Uterus (tissue), 4 donors: ENCODE results near the gene POLR1E. TPM values are rescaled to one million over a fixed set of nuclear protein-coding genes. Genes with fewer than 3 reads are reported as not detected.

Experiments used
- DNase-seq, 2 donors: peaks; one replicate each; pipeline ENCODE4 v3.0.0-alpha.2; 2019 to 2020
- H3K27ac ChIP-seq, 2 donors: fragments of 200-600 bp; sonication (generic); 1 replicate in 1 of 2; 2 replicates in 1 of 2; pipeline ENCODE4 v1.5.1; 2016 to 2018
- H3K27me3 ChIP-seq, 2 donors: fragments of 200-600 bp; sonication (generic); one replicate each; pipeline ENCODE4 v1.5.1; 2018 to 2019; ENCODE audit warnings: control low read depth in 1 of 2
- H3K36me3 ChIP-seq, 2 donors: fragments of 200-600 bp; sonication (generic); one replicate each; pipeline ENCODE4 v1.5.1; 2019; ENCODE audit warnings: control low read depth in 1 of 2
- H3K4me1 ChIP-seq, 2 donors: fragments of 200-600 bp; sonication (generic); one replicate each; pipeline ENCODE4 v1.5.1; 2018 to 2019; ENCODE audit warnings: control low read depth in 1 of 2
- H3K4me3 ChIP-seq, 2 donors: fragments of 200-600 bp; sonication (generic); 1 replicate in 1 of 2; 2 replicates in 1 of 2; pipeline ENCODE4 v1.5.1; 2018 to 2019; ENCODE audit warnings: mild to moderate bottlenecking in 1 of 2
- H3K9me3 ChIP-seq, 2 donors: fragments of 200-600 bp; sonication (generic); one replicate each; pipeline ENCODE4 v1.5.1; 2019; ENCODE audit warnings: control low read depth in 1 of 2
- CTCF ChIP-seq, 4 experiments: fragments of 200-600 bp in 2 of 4; fragments of 450-650 bp in 2 of 4; sonication (generic) in 2 of 4; IDR thresholded peaks; one replicate each; pipeline ENCODE4 v1.5.1; 2016 to 2019; ENCODE audit warnings: antibody characterized with exemption in 4 of 4, mild to moderate bottlenecking in 2 of 4, moderate library complexity in 1 of 4
- POLR2A ChIP-seq, 2 donors: fragments of 450-650 bp; IDR thresholded peaks; one replicate each; pipeline ENCODE4 v1.6.1; 2016; ENCODE audit warnings: antibody characterized with exemption in 2 of 2, mild to moderate bottlenecking in 1 of 2, moderate library complexity in 1 of 2
- intact Hi-C: fragments of 100-400 bp; cut with DNase I; formaldehyde crosslinking; loops from one replicate; pipeline ENCODE4 v1.15.1; 2023; ENCODE audit warnings: low total_unique reads
- total RNA-seq, 4 donors: library from RNA; depleted of rRNA in 3 of 4; stranded (reverse); fragments of >200 nt in 3 of 4; gene quantifications; one replicate each; pipeline versions ENCODE4 v1.1.0 to v1.2.4, GENCODE V29; 2014 to 2023
- donor health status: DM: yes; HTN: yes; CAD: no.

The POLR1E gene
- total RNA-seq, 4 donors from 2014 or later: 13.2 to 42.7 (median 35.8) TPM

- intact Hi-C loops: no loop called here
- H3K36me3 ChIP-seq: no peaks in the 10 kb centered on the region
- DNase-seq: no peak
- H3K9me3 ChIP-seq: no peaks in the 10 kb centered on the region
- H3K27me3 ChIP-seq: no peaks in the 10 kb centered on the region
- H3K4me1 ChIP-seq: no peaks in the 10 kb centered on the region
- no peak for TF ChIP-seq POLR2A (IDR thresholded peaks at IDR 0.05)
- no peak overlapping the region for H3K27ac ChIP-seq
- no peak overlapping the region for H3K4me3 ChIP-seq
Measured at GRCh38 chr9:37454238-37454637, 31.5 kb upstream of the POLR1E start.

DNA sequence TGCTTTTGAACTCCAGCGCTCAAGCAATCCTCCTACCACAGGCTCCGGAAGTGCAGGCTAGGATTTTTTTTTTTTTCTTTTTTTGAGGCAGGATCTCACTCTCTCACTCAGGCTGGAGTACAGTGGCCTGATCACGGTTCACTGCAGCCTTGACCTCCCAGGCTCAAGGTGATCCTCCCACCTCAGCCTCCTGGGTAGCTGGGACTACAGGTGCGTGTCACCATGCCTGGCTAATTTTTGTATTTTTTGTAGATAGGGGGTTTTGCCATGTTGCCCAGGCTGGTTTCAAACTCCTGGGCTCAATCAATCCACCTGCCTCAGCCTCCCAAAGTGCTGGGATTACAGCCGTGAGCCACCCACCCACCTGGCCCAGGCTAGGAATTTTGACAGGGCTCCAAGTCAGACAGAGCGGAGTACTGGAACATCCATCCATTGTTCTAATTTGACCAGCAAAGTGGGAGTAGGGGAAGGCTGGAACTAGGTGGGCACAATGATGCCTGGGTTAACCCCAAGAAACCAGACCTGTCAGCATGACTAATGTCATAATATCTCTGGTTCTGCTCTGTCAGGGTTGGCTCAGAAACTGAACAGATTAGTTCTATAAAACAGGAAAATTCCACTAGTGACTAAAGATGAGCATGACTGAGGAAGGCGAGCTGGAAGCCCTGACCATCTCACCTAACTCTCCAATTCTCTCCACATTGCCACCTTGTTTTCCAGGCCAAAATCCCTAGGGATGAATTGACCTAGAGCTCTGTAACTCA, 29.7 kb upstream of the POLR1E start:
- intact Hi-C loops: no loop called here
- no peak for DNase-seq
- no peaks in the 10 kb centered on the region for H3K9me3 ChIP-seq
- H3K27ac ChIP-seq: no peak overlapping the region
- no peaks in the 10 kb centered on the region for H3K27me3 ChIP-seq
- no peaks in the 10 kb centered on the region for H3K4me1 ChIP-seq
- TF ChIP-seq CTCF (IDR thresholded peaks at IDR 0.05): no peak
- TF ChIP-seq POLR2A (IDR thresholded peaks at IDR 0.05): no peak
- no peak overlapping the region for H3K4me3 ChIP-seq
- H3K36me3 ChIP-seq: no peaks in the 10 kb centered on the region

GRCh38 chr9:37456817-37457216, 28.9 kb upstream of the POLR1E start:
- H3K27ac ChIP-seq: no peak overlapping the region
- no peak overlapping the region for H3K4me3 ChIP-seq
- no peaks in the 10 kb centered on the region for H3K27me3 ChIP-seq
- H3K36me3 ChIP-seq: no peaks in the 10 kb centered on the region
- intact Hi-C loops: no loop called here
- H3K4me1 ChIP-seq: no peaks in the 10 kb centered on the region
- no peaks in the 10 kb centered on the region for H3K9me3 ChIP-seq
- no peak for DNase-seq
- TF ChIP-seq CTCF (IDR thresholded peaks at IDR 0.05) (no peak), POLR2A (IDR thresholded peaks at IDR 0.05) (no peak)

GRCh38 chr9:37464006-37464405, 21.7 kb upstream of the POLR1E start:
- H3K36me3 ChIP-seq: no peaks in the 10 kb centered on the region
- DNase-seq: no peak
- peak overlapping the region; percentile 67 to 92 for H3K4me3 ChIP-seq
- H3K27ac ChIP-seq: peak overlapping the region in 1 of 2 donors; percentile 93
- H3K9me3 ChIP-seq: no peaks in the 10 kb centered on the region
- no peaks in the 10 kb centered on the region for H3K27me3 ChIP-seq
- intact Hi-C loops: no loop called here
- TF ChIP-seq CTCF (IDR thresholded peaks at IDR 0.05): no peak
- TF ChIP-seq POLR2A (IDR thresholded peaks at IDR 0.05): no peak
- peaks cover 0 to 5% of the 10 kb centered on the region in 2 donors for H3K4me1 ChIP-seq

DNA sequence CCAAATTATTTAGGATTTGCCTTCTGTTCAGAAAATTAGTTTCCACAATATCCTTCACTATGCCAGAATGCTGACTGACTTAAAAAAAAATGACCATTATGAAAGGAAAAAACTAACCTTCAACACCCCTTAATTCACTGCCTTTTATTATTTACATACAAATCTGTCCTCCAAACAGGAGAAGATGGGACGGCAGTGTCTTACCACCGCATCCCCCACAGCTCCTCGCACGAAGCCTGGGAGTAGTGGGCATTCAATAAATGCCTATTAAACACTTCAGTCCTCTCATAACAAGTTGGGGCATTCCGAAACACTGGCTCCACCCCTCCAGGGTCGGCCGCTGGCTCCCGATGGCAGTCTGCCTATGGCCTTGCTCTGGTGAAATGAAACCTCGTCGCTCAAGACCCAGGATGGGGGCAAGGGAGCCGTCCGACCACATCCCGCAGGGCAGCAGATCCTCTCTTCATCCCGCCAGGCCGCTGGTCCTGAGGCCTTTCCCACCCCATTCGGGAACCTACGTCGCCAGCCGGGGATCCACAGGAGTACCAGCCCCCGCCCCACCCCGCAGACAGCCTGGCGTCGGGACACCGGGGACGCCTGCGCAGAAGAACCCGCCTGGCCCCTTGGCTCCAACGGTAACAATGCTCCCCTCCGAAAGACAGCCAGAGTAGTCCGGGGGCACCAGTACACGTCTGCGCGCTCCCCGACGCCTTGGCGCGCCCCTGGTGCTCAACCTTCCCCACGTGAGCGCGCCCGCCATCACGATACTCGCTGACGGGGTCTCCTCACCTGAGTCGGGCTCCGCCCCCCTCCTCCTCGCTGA, 21.1 kb upstream of the POLR1E start:
- no peaks in the 10 kb centered on the region for H3K9me3 ChIP-seq
- DNase-seq: peak in 1 of 2 donors; percentile 71
- intact Hi-C loops: no loop called here
- no peaks in the 10 kb centered on the region for H3K36me3 ChIP-seq
- H3K27me3 ChIP-seq: no peaks in the 10 kb centered on the region
- TF ChIP-seq POLR2A (IDR thresholded peaks at IDR 0.05) (peak in 1 of 2 donors; percentile 40), CTCF (IDR thresholded peaks at IDR 0.05) (no peak)
- peak overlapping the region; percentile 67 to 92 for H3K4me3 ChIP-seq
- H3K27ac ChIP-seq: peak overlapping the region; percentile 92 to 93
- H3K4me1 ChIP-seq: peaks cover 0 to 5% of the 10 kb centered on the region in 2 donors
